Measurements from ENCODE around the gene KDM4E.

KDM4E gene

DNA sequence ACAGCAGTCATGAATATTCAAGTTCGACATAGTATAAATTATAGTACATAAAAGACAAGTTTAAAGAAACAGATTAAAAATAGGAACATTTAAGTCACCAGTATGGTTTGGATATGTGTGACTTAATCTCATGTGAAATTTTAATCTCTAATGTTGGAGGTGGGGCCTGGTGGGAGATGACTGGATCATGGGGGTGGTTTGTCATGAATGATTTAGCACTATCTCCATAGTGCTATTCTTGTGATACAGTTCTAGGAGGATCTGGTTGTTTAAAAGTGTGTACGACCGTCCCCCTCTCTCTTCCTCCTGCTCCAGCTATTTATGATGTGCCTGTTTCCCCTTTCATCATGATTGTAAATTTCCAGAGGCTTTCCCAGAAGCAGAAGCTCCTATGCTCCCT, 3.3 kb downstream of the KDM4E start:
- Histone ChIP-seq H3K27ac (ENCODE audit: extremely low read depth, low read depth, low read length) (no peak overlapping the region), H3K4me1 (ENCODE audit: control insufficient read depth, insufficient read depth, low read length) (no peaks in the 10 kb centered on the region), H3K9me3 (ENCODE audit: control insufficient read depth, insufficient read depth, low read depth, low read length) (no peaks in the 10 kb centered on the region), H3K36me3 (ENCODE audit: control insufficient read depth in 2 of 2, insufficient read depth in 1 of 2, low read length in 2 of 2) (no peaks in the 10 kb centered on the region), H3K4me3 (ENCODE audit: low read depth, low read length) (no peak overlapping the region)
- TF ChIP-seq ZNF529 (tag by site-specific recombination; IDR thresholded peaks at IDR 0.05; ENCODE audit: insufficient replicate concordance) (no peak), ZBTB7A (tag by site-specific recombination; IDR thresholded peaks at IDR 0.05; ENCODE audit: low read depth) (no peak), ZNF184 (tag by site-specific recombination; IDR thresholded peaks at IDR 0.05) (no peak), ZNF768 (tag by site-specific recombination; IDR thresholded peaks at IDR 0.05) (no peak), ZSCAN30 (tag by site-specific recombination; IDR thresholded peaks at IDR 0.05) (no peak)
- TF ChIP-seq, protein P1, sequence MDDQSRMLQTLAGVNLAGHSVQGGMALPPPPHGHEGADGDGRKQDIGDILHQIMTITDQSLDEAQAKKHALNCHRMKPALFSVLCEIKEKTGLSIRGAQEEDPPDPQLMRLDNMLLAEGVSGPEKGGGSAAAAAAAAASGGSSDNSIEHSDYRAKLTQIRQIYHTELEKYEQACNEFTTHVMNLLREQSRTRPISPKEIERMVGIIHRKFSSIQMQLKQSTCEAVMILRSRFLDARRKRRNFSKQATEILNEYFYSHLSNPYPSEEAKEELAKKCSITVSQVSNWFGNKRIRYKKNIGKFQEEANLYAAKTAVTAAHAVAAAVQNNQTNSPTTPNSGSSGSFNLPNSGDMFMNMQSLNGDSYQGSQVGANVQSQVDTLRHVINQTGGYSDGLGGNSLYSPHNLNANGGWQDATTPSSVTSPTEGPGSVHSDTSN (CRISPR knock-in tag; IDR thresholded peaks at IDR 0.05) = no peak
- ChIA-PET CTCF (no interaction called here), POLR2A (no interaction called here)

DNA sequence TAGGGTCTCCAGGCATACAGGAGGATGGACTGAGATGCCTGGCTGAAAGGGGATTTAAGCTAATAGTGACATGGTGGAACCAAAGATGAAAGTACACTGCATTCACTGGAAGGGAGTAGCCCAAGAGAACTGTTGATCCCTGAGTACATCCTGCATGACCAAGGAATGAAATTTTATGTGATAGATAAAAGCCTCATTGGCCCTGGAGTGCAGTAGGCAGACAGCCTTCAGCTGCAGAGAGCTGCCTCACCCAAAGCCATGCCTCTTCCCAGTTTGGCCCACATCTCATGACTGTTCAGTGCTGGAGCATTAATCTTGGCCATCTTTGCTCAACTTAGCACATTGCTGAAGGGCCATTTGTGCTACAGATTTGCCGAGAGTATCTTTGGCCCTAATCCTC, 8.0 kb downstream of the KDM4E start:
- CTCF ChIA-PET = no interaction called here

More for the DNA sequence above, 8.0 kb downstream of the KDM4E start:
- TF ChIP-seq, protein P2, sequence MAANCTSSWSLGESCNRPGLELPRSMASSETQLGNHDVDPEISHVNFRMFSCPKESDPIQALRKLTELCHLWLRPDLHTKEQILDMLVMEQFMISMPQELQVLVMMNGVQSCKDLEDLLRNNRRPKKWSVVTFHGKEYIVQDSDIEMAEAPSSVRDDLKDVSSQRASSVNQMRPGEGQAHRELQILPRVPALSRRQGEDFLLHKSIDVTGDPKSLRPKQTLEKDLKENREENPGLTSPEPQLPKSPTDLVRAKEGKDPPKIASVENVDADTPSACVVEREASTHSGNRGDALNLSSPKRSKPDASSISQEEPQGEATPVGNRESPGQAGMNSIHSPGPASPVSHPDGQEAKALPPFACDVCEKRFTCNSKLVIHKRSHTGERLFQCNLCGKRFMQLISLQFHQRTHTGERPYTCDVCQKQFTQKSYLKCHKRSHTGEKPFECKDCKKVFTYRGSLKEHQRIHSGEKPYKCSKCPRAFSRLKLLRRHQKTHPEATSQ (tag by site-specific recombination; IDR thresholded peaks at IDR 0.05) = no peak
- TF ChIP-seq, protein P3, sequence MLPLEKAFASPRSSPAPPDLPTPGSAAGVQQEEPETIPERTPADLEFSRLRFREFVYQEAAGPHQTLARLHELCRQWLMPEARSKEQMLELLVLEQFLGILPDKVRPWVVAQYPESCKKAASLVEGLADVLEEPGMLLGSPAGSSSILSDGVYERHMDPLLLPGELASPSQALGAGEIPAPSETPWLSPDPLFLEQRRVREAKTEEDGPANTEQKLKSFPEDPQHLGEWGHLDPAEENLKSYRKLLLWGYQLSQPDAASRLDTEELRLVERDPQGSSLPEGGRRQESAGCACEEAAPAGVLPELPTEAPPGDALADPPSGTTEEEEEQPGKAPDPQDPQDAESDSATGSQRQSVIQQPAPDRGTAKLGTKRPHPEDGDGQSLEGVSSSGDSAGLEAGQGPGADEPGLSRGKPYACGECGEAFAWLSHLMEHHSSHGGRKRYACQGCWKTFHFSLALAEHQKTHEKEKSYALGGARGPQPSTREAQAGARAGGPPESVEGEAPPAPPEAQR (tag by site-specific recombination; IDR thresholded peaks at IDR 0.05) = no peak
- TF ChIP-seq, protein P4, sequence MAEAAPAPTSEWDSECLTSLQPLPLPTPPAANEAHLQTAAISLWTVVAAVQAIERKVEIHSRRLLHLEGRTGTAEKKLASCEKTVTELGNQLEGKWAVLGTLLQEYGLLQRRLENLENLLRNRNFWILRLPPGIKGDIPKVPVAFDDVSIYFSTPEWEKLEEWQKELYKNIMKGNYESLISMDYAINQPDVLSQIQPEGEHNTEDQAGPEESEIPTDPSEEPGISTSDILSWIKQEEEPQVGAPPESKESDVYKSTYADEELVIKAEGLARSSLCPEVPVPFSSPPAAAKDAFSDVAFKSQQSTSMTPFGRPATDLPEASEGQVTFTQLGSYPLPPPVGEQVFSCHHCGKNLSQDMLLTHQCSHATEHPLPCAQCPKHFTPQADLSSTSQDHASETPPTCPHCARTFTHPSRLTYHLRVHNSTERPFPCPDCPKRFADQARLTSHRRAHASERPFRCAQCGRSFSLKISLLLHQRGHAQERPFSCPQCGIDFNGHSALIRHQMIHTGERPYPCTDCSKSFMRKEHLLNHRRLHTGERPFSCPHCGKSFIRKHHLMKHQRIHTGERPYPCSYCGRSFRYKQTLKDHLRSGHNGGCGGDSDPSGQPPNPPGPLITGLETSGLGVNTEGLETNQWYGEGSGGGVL (tag by site-specific recombination; IDR thresholded peaks at IDR 0.05) = no peak
- TF ChIP-seq, protein P5, sequence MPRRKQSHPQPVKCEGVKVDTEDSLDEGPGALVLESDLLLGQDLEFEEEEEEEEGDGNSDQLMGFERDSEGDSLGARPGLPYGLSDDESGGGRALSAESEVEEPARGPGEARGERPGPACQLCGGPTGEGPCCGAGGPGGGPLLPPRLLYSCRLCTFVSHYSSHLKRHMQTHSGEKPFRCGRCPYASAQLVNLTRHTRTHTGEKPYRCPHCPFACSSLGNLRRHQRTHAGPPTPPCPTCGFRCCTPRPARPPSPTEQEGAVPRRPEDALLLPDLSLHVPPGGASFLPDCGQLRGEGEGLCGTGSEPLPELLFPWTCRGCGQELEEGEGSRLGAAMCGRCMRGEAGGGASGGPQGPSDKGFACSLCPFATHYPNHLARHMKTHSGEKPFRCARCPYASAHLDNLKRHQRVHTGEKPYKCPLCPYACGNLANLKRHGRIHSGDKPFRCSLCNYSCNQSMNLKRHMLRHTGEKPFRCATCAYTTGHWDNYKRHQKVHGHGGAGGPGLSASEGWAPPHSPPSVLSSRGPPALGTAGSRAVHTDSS (tag by site-specific recombination; IDR thresholded peaks at IDR 0.05) = no peak
- TF ChIP-seq ZNF610 (tag by site-specific recombination; IDR thresholded peaks at IDR 0.05; ENCODE audit: borderline replicate concordance) (no peak), ZNF677 (tag by site-specific recombination; IDR thresholded peaks at IDR 0.05) (no peak), ZNF266 (tag by site-specific recombination; IDR thresholded peaks at IDR 0.05; ENCODE audit: low read depth) (no peak), WT1 (tag by site-specific recombination; IDR thresholded peaks at IDR 0.05) (no peak), ZNF274 (IDR thresholded peaks at IDR 0.05; ENCODE audit: low read length) (no peak), ZNF274 (tag by site-specific recombination; IDR thresholded peaks at IDR 0.05; ENCODE audit: borderline replicate concordance) (no peak), ZNF654 (tag by site-specific recombination; IDR thresholded peaks at IDR 0.05; ENCODE audit: low read depth) (no peak)
- no peak overlapping the region for H3K27ac ChIP-seq (ENCODE audit: extremely low read depth, low read depth, low read length)
- no peak overlapping the region for H3K4me3 ChIP-seq (ENCODE audit: low read depth, low read length)
- POLR2A ChIA-PET = no interaction called here
- H3K4me1 ChIP-seq (ENCODE audit: control insufficient read depth, insufficient read depth, low read length) = no peaks in the 10 kb centered on the region
- no peaks in the 10 kb centered on the region for H3K9me3 ChIP-seq (ENCODE audit: control insufficient read depth, insufficient read depth, low read depth, low read length)
- no peaks in the 10 kb centered on the region for H3K36me3 ChIP-seq (ENCODE audit: control insufficient read depth in 2 of 2, insufficient read depth in 1 of 2, low read length in 2 of 2)
